Measurements from ENCODE around the gene ADRB2. TPM values are rescaled to one million over a fixed set of nuclear protein-coding genes. Genes with fewer than 3 reads are reported as not detected.

The ADRB2 gene
- total RNA-seq: 13.0 and 17.3 TPM in 2 replicates

GRCh38 chr5:148826053-148826738 is at the start of gene ADRB2:
TSS of gene ADRB2 (plus strand) at chr5:148826611. CDS start at chr5:148826832, 221 bp downstream.

Other genes with a start within 250 kb of the ADRB2 start
- gene HTR4, start 172.1 kb upstream of the ADRB2 start, total RNA-seq: not detected in 2 replicates
- 21.3 and 33.8 TPM in 2 replicates for gene SH3TC2, start 236.5 kb downstream of the ADRB2 start, total RNA-seq